ENCODE data around the gene ARNT2.

ARNT2 gene

GRCh38 chr15:80374441-80374840 is 29.7 kb upstream of the ARNT2 start:
- H2AFZ ChIP-seq (ENCODE audit: low read depth): no peak overlapping the region
- H4K20me1 ChIP-seq (ENCODE audit: insufficient read depth): no peaks in the 10 kb centered on the region
- H3K9ac ChIP-seq: no peak overlapping the region
- no peaks in the 10 kb centered on the region for H3K79me2 ChIP-seq (ENCODE audit: insufficient read depth, low read depth)
- no peak overlapping the region for H3K4me3 ChIP-seq (IDR thresholded peaks at IDR 0.05; ENCODE audit: insufficient read depth, low read depth, low read length)
- H3K27ac ChIP-seq: no peak overlapping the region
- H3K36me3 ChIP-seq (ENCODE audit: insufficient read depth): no peaks in the 10 kb centered on the region
- TF ChIP-seq CTCF (conservative IDR thresholded peaks at IDR 0.05; ENCODE audit: low read depth, low read length): no peak
- no peaks in the 10 kb centered on the region for H3K4me1 ChIP-seq (ENCODE audit: low read depth, poor library complexity, severe bottlenecking)
- H3K27me3 ChIP-seq (ENCODE audit: insufficient read depth, low read depth): no peaks in the 10 kb centered on the region
- no peak overlapping the region for H3K4me2 ChIP-seq

GRCh38 chr15:80375968-80376891 is 28.0 kb upstream of the ARNT2 start:
- no peak overlapping the region for H3K4me3 ChIP-seq (IDR thresholded peaks at IDR 0.05; ENCODE audit: insufficient read depth, low read depth, low read length)
- no peaks in the 10 kb centered on the region for H3K36me3 ChIP-seq (ENCODE audit: insufficient read depth)
- no peaks in the 10 kb centered on the region for H3K79me2 ChIP-seq (ENCODE audit: insufficient read depth, low read depth)
- H3K27ac ChIP-seq: no peak overlapping the region
- no peaks in the 10 kb centered on the region for H3K27me3 ChIP-seq (ENCODE audit: insufficient read depth, low read depth)
- no peak for TF ChIP-seq CTCF (conservative IDR thresholded peaks at IDR 0.05; ENCODE audit: low read depth, low read length)
- H3K4me1 ChIP-seq (ENCODE audit: low read depth, poor library complexity, severe bottlenecking): no peaks in the 10 kb centered on the region
- H4K20me1 ChIP-seq (ENCODE audit: insufficient read depth): no peaks in the 10 kb centered on the region
- H3K9ac ChIP-seq: no peak overlapping the region
- H2AFZ ChIP-seq (ENCODE audit: low read depth): no peak overlapping the region
- H3K4me2 ChIP-seq: no peak overlapping the region

GRCh38 chr15:80379693-80380092 is 24.5 kb upstream of the ARNT2 start:
- H3K27me3 ChIP-seq (ENCODE audit: insufficient read depth, low read depth): no peaks in the 10 kb centered on the region
- H3K4me1 ChIP-seq (ENCODE audit: low read depth, poor library complexity, severe bottlenecking): no peaks in the 10 kb centered on the region
- no peak for TF ChIP-seq CTCF (conservative IDR thresholded peaks at IDR 0.05; ENCODE audit: low read depth, low read length)
- no peak overlapping the region for H3K9ac ChIP-seq
- H3K36me3 ChIP-seq (ENCODE audit: insufficient read depth): no peaks in the 10 kb centered on the region
- no peaks in the 10 kb centered on the region for H3K79me2 ChIP-seq (ENCODE audit: insufficient read depth, low read depth)
- no peak overlapping the region for H3K4me2 ChIP-seq
- no peaks in the 10 kb centered on the region for H4K20me1 ChIP-seq (ENCODE audit: insufficient read depth)
- H3K27ac ChIP-seq: no peak overlapping the region
- no peak overlapping the region for H3K4me3 ChIP-seq (IDR thresholded peaks at IDR 0.05; ENCODE audit: insufficient read depth, low read depth, low read length)
- H2AFZ ChIP-seq (ENCODE audit: low read depth): no peak overlapping the region

GRCh38 chr15:80380154-80380553 is 24.0 kb upstream of the ARNT2 start:
- Histone ChIP-seq H3K27me3 (ENCODE audit: insufficient read depth, low read depth) (no peaks in the 10 kb centered on the region), H3K4me3 (IDR thresholded peaks at IDR 0.05; ENCODE audit: insufficient read depth, low read depth, low read length) (no peak overlapping the region), H3K79me2 (ENCODE audit: insufficient read depth, low read depth) (no peaks in the 10 kb centered on the region), H3K36me3 (ENCODE audit: insufficient read depth) (no peaks in the 10 kb centered on the region), H3K9ac (no peak overlapping the region), H3K27ac (no peak overlapping the region), H3K4me1 (ENCODE audit: low read depth, poor library complexity, severe bottlenecking) (no peaks in the 10 kb centered on the region), H3K4me2 (no peak overlapping the region), H2AFZ (ENCODE audit: low read depth) (no peak overlapping the region), H4K20me1 (ENCODE audit: insufficient read depth) (no peaks in the 10 kb centered on the region)
- TF ChIP-seq CTCF (conservative IDR thresholded peaks at IDR 0.05; ENCODE audit: low read depth, low read length): no peak

All from KMS-11 (cell line).